Nephron (organoid): ENCODE data around the gene PTMA.

Experiments
- H3K27ac Mint-ChIP-seq, 3 experiments: 2 replicates each; pipeline ENCODE4 v1.8.0; 2020; ENCODE audit warnings: mixed read lengths in 3 of 3, mild to moderate bottlenecking in 2 of 3, moderate library complexity in 1 of 3
- H3K27me3 Mint-ChIP-seq: 2 replicates; pipeline ENCODE4 v1.8.0; 2021; ENCODE audit warnings: low read depth, mild to moderate bottlenecking, moderate library complexity, mixed read lengths
- H3K36me3 Mint-ChIP-seq: 2 replicates; pipeline ENCODE4 v1.8.0; 2020; ENCODE audit warnings: low read depth, mixed read lengths
- H3K4me1 Mint-ChIP-seq: 2 replicates; pipeline ENCODE4 v1.8.0; 2020; ENCODE audit warnings: mixed read lengths
- H3K4me3 Mint-ChIP-seq, 3 experiments: 2 replicates each; pipeline ENCODE4 v1.8.0; 2020; ENCODE audit warnings: mild to moderate bottlenecking in 3 of 3, mixed read lengths in 3 of 3, moderate library complexity in 2 of 3
- H3K9me3 Mint-ChIP-seq: 2 replicates; pipeline ENCODE4 v1.8.0; 2020; ENCODE audit warnings: mixed read lengths
- CTCF ChIP-seq, 3 experiments: fragments of 200-600 bp; sonication (generic); IDR thresholded peaks; one replicate each; pipeline ENCODE4 v1.5.0; 2021; ENCODE audit warnings: antibody characterized with exemption in 3 of 3; ENCODE audit not compliant: unreplicated experiment in 3 of 3

Gene PTMA

DNA sequence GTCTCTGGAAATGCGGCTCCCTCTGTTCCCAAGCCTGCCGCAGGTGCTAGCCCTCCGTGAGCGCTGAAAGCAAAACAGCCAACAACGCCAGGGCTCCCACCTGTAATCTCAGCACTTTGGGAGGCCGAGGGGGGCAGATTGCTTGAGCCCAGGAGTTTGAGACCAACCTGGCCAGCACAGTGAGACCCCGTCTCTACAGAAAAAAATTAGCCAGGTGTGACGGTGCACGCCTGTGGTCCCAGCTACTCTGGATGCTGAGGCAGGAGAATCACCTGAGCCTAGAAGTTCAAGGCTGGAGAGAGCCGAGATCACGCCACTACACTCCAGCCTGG, 41.3 kb upstream of the PTMA start:
- no peaks in the 10 kb centered on the region for H3K36me3 Mint-ChIP-seq
- H3K4me1 Mint-ChIP-seq = peaks cover 22% of the 10 kb centered on the region
- no peak for TF ChIP-seq CTCF (IDR thresholded peaks at IDR 0.05; ENCODE audit: unreplicated experiment in 3 of 3)
- H3K27me3 Mint-ChIP-seq = no peaks in the 10 kb centered on the region
- peak overlapping the region; percentile 78 to 85 (median 81) for H3K4me3 Mint-ChIP-seq
- peak overlapping the region; percentile 98 to 99 (median 98) for H3K27ac Mint-ChIP-seq
- H3K9me3 Mint-ChIP-seq = no peaks in the 10 kb centered on the region

- no peaks in the 10 kb centered on the region for H3K36me3 Mint-ChIP-seq
- H3K27me3 Mint-ChIP-seq = no peaks in the 10 kb centered on the region
- peaks cover 22% of the 10 kb centered on the region for H3K4me1 Mint-ChIP-seq
- H3K27ac Mint-ChIP-seq = peak overlapping the region; percentile 98 to 99 (median 98)
- H3K9me3 Mint-ChIP-seq = no peaks in the 10 kb centered on the region
- TF ChIP-seq CTCF (IDR thresholded peaks at IDR 0.05; ENCODE audit: unreplicated experiment in 3 of 3) = no peak
- H3K4me3 Mint-ChIP-seq = peak overlapping the region in 1 of 3 experiments; percentile 21
Measured at GRCh38 chr2:231667496-231667895, 40.8 kb upstream of the PTMA start.

- no peaks in the 10 kb centered on the region for H3K36me3 Mint-ChIP-seq
- peak overlapping the region; percentile 60 to 99 (median 86) for H3K27ac Mint-ChIP-seq
- no peak for TF ChIP-seq CTCF (IDR thresholded peaks at IDR 0.05; ENCODE audit: unreplicated experiment in 3 of 3)
- H3K27me3 Mint-ChIP-seq = no peaks in the 10 kb centered on the region
- H3K4me3 Mint-ChIP-seq = peak overlapping the region in 2 of 3 experiments; percentile 10 to 25
- no peaks in the 10 kb centered on the region for H3K9me3 Mint-ChIP-seq
- peaks cover 27% of the 10 kb centered on the region for H3K4me1 Mint-ChIP-seq
Measured at GRCh38 chr2:231668981-231669380, 39.3 kb upstream of the PTMA start.

DNA sequence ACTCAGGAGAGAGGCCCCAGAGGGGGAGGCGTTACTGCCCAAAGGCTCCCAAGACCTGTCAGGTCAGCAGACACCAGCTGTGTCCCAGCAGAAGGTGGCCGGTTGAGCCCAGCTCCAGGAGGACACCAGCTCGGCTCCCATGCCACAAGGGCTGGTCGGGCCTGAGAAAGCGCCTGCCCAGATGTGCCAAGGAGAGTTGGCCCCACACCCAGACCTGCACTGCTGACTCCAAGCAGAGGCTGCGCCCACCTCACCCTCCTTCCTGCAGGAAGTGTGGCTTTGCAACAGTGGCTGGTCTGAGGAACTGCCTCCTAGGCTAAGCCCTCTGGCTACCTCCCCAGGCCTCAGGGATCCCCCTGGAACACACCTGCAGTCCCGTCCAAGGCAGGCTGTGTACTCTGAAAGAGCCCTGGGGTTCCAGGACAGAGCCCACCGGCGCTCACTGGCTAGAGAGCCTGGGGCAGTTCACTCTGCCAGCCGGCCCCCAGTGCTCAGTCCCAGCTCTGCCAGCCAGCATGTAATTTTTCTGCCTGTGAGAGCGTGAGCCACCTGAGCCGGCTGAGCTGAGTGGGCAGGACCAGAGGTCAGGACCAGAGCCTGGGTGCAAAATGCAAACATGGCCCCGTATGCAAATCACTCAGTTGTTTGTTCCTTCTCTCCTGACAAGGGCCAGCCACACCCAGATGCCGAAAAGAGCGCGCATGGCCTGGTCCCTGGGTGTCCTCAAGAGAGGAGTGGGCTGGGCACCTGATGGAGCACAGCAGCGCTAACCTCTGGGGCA, 36.9 kb upstream of the PTMA start:
- H3K27ac Mint-ChIP-seq = peak overlapping the region; percentile 60 to 88 (median 76)
- H3K27me3 Mint-ChIP-seq = peaks cover 5% of the 10 kb centered on the region
- H3K36me3 Mint-ChIP-seq = no peaks in the 10 kb centered on the region
- H3K9me3 Mint-ChIP-seq = no peaks in the 10 kb centered on the region
- H3K4me3 Mint-ChIP-seq = no peak overlapping the region
- H3K4me1 Mint-ChIP-seq = peaks cover 20% of the 10 kb centered on the region
- peak in 1 of 3 experiments; percentile 6 for TF ChIP-seq CTCF (IDR thresholded peaks at IDR 0.05; ENCODE audit: unreplicated experiment in 3 of 3)

DNA sequence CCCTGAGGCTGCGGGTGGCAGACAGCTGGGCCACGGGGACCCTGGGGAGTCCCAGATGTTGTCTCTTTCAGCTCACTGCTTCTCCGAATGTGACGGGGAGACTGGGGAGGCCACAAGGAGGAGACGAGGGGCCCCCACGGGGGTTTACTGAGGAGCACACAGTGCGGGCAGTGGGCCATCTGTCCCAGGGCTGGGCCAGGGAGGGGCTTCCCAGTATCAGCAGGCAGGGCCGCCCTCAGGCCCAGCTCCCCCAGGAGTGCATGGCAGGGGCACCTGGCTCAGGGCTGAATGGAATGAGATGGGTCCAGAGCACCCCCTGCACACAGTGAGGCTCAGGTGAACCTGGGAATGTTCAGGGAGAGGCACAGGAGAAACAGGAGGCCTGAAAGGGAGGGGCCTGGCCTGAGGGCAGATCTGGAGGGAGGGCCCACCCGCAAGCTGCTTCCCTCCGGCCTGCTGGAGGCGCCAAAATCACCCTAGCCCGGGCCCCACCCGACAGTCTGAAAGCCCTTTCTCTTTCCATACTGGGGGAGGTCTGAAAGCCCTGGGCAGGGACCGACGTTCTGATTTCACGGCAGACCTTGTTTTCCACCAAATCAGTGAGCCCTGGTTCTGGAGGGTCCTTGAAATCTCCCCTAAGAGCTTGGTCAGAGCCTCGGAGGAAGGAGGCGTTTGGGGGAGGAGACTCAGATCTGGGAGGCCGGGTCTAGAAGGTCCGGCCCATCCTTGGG, 35.5 kb upstream of the PTMA start:
- Mint-ChIP-seq H3K4me1 (peaks cover 16% of the 10 kb centered on the region), H3K27me3 (peaks cover 5% of the 10 kb centered on the region), H3K4me3 (no peak overlapping the region), H3K27ac (peak overlapping the region; percentile 79 to 93 (median 89)), H3K9me3 (no peaks in the 10 kb centered on the region), H3K36me3 (no peaks in the 10 kb centered on the region)
- no peak for TF ChIP-seq CTCF (IDR thresholded peaks at IDR 0.05; ENCODE audit: unreplicated experiment in 3 of 3)
